HepG2 (cell line): Measurements from ENCODE around the gene HNRNPF. TPM values are rescaled to one million over a fixed set of nuclear protein-coding genes. Genes with fewer than 3 reads are reported as not detected.
A peak's percentile ranks its signal among the peaks of the same experiment; 100 is the strongest.

Source experiments
- AGO2 ChIP-seq: fragments of 200-400 bp; formaldehyde crosslinking; optimal IDR thresholded peaks from 2 replicates; pipeline ENCODE3; 2017; ENCODE audit warnings: mild to moderate bottlenecking, low read depth, low read length, moderate library complexity
- GABPB1 ChIP-seq: IDR thresholded peaks from 2 replicates; pipeline ENCODE4 v1.6.1; 2016; ENCODE audit warnings: mild to moderate bottlenecking, missing genetic modification reagents, moderate library complexity, missing compliant biosample characterization
- HES4 ChIP-seq: sonication (generic); formaldehyde crosslinking; IDR thresholded peaks from 2 replicates; pipeline ENCODE4 v1.9.0; 2021; ENCODE audit warnings: mild to moderate bottlenecking, missing genetic modification reagents, borderline replicate concordance
- LCORL ChIP-seq, 2 experiments: fragments of 450-650 bp in 1 of 2; sonication (generic) in 1 of 2; formaldehyde crosslinking in 1 of 2; IDR thresholded peaks; 2 replicates each; pipeline versions ENCODE4 v1.5.0 to v1.6.1; 2017 to 2020; ENCODE audit warnings: antibody characterized with exemption in 1 of 2, missing genetic modification reagents in 1 of 2
- MAFG ChIP-seq: sonication (generic); formaldehyde crosslinking; IDR thresholded peaks from 2 replicates; pipeline ENCODE4 v1.5.1; 2020; ENCODE audit warnings: mild to moderate bottlenecking, missing genetic modification reagents
- MED13 ChIP-seq: sonication (generic); formaldehyde crosslinking; IDR thresholded peaks from 2 replicates; pipeline ENCODE4 v1.5.0; 2020; ENCODE audit warnings: missing genetic modification reagents
- MTA1 ChIP-seq: sonication (generic); formaldehyde crosslinking; IDR thresholded peaks from 2 replicates; pipeline ENCODE4 v1.4.0; 2020; ENCODE audit warnings: missing genetic modification reagents, mild to moderate bottlenecking, borderline replicate concordance
- PLRG1 ChIP-seq: fragments of 450-650 bp; conservative IDR thresholded peaks from 2 replicates; pipeline ENCODE4 v1.6.1; 2016
- POLR2A ChIP-seq, 2 experiments: IDR thresholded peaks; 2 replicates each; pipeline ENCODE4 v1.6.1; 2011; ENCODE audit warnings: low read depth in 2 of 2, low read length in 2 of 2, mild to moderate bottlenecking in 1 of 2, moderate library complexity in 1 of 2; ENCODE audit not compliant: insufficient read depth in 1 of 2
- PRMT3 ChIP-seq: sonication (generic); formaldehyde crosslinking; IDR thresholded peaks from 2 replicates; pipeline ENCODE4 v1.8.1; 2022; ENCODE audit warnings: low read depth, mild to moderate bottlenecking, moderate library complexity, missing genetic modification reagents, borderline replicate concordance
- RAD21 ChIP-seq: fragments of 450-650 bp; formaldehyde crosslinking; IDR thresholded peaks from 2 replicates; pipeline ENCODE4 v1.5.0; 2020; ENCODE audit warnings: mild to moderate bottlenecking
- RBM22 ChIP-seq: fragments of 200-400 bp; formaldehyde crosslinking; optimal IDR thresholded peaks from 2 replicates; pipeline ENCODE3; 2017; ENCODE audit warnings: mild to moderate bottlenecking, low read length, moderate library complexity
- REXO4 ChIP-seq: sonication (generic); formaldehyde crosslinking; IDR thresholded peaks from 2 replicates; pipeline ENCODE4 v1.8.0; 2022; ENCODE audit warnings: missing genetic modification reagents, mild to moderate bottlenecking, borderline replicate concordance
- SIN3A ChIP-seq: IDR thresholded peaks from 2 replicates; pipeline ENCODE4 v1.6.1; 2011; ENCODE audit warnings: low read depth, mild to moderate bottlenecking, control low read depth, low read length, borderline replicate concordance
- SMAD3 ChIP-seq: sonication (generic); formaldehyde crosslinking; IDR thresholded peaks from 2 replicates; pipeline ENCODE4 v1.4.0; 2020; ENCODE audit warnings: missing genetic modification reagents
- TCF12 ChIP-seq, 2 experiments: fragments of 450-650 bp in 1 of 2; sonication (generic) in 1 of 2; formaldehyde crosslinking in 1 of 2; IDR thresholded peaks; 2 replicates each; pipeline versions ENCODE4 v1.6.1 to v1.8.0; 2017 to 2022; ENCODE audit warnings: antibody characterized with exemption in 1 of 2, mild to moderate bottlenecking in 1 of 2, missing genetic modification reagents in 1 of 2, moderate library complexity in 1 of 2
- ZEB1 ChIP-seq: IDR thresholded peaks from 2 replicates; pipeline ENCODE4 v1.6.1; 2012; ENCODE audit warnings: mild to moderate bottlenecking, low read depth, inconsistent platforms; ENCODE audit not compliant: insufficient replicate concordance
- ZNF564 ChIP-seq: sonication (generic); formaldehyde crosslinking; IDR thresholded peaks from 2 replicates; pipeline ENCODE4 v1.8.1; 2023; ENCODE audit warnings: mild to moderate bottlenecking, missing genetic modification reagents
- ZNF746 ChIP-seq: sonication (generic); formaldehyde crosslinking; IDR thresholded peaks from 2 replicates; pipeline ENCODE4 v1.8.0; 2022; ENCODE audit warnings: mild to moderate bottlenecking, missing genetic modification reagents
- ZNF777 ChIP-seq: sonication (generic); formaldehyde crosslinking; IDR thresholded peaks from 2 replicates; pipeline ENCODE4 v1.4.0; 2020; ENCODE audit warnings: missing genetic modification reagents
- ZNF841 ChIP-seq: sonication (generic); formaldehyde crosslinking; IDR thresholded peaks from 2 replicates; pipeline ENCODE4 v1.8.1; 2023; ENCODE audit warnings: missing genetic modification reagents, borderline replicate concordance
- polyA plus RNA-seq, 8 experiments: library from polyadenylated mRNA; depleted of rRNA in 3 of 8; stranded (reverse) in 7 of 8; unstranded in 1 of 8; fragments of >200 nt; fragmentation: Illumina TruSeq in 4 of 8; extraction: Trizol in 4 of 8; gene quantifications; 2 replicates each; pipeline versions ENCODE4 v1.2.1 to v1.2.3, GENCODE V29; 2011 to 2016; ENCODE audit warnings: low read depth in 4 of 8, missing spikeins in 1 of 8, mixed read lengths in 1 of 8; ENCODE audit not compliant: insufficient read depth in 1 of 8
- total RNA-seq, 5 experiments: library from RNA; depleted of rRNA; stranded (reverse); fragments of >200 nt; fragmentation: Illumina TruSeq; extraction: Trizol; gene quantifications; 2 replicates each; pipeline ENCODE4 v1.2.3, GENCODE V29; 2016; ENCODE audit warnings: low read depth in 1 of 5
- TF ChIP-seq, protein P1 (sequence below): sonication (generic); formaldehyde crosslinking; IDR thresholded peaks from 2 replicates; pipeline ENCODE4 v1.5.1; 2020; ENCODE audit warnings: mild to moderate bottlenecking, moderate library complexity, missing genetic modification reagents
- TF ChIP-seq, protein P2 (sequence below): sonication (generic); formaldehyde crosslinking; IDR thresholded peaks from 2 replicates; pipeline ENCODE4 v1.4.0; 2020; ENCODE audit warnings: missing genetic modification reagents
- TF ChIP-seq, protein P3 (sequence below): IDR thresholded peaks from 2 replicates; pipeline ENCODE4 v1.6.1; 2016; ENCODE audit warnings: missing biosample characterization, missing genetic modification reagents, low read depth

The HNRNPF gene
- total and polyA plus RNA-seq, 2 of the 13 experiments (the other 11 are each of a cell fraction or from before 2014, with no cell fraction given) = 166 to 308 TPM

DNA sequence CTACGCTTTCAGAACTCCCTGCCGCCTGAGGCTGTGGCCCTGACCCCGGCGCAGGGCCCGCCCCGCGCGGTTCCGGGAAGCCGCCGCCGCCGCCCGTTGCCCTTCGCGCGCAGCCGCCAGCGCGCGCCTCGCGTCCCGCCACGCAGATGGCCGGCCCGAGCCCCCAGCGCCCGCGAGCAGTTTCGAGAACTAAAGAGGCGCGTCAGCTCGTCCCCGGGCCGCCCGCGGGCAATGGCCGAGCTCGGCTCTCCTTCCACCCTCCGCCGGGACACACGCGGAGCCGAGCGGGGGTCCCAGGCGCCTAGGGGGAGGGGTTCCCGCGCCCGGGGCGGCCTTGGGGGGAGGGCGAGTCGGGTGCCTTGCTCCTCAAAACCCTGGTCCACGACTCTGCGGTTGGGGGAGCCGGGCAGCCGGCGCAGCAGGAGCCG is 1.8 kb downstream of the HNRNPF start (continued):
- no peak for TF ChIP-seq HES4 (CRISPR knock-in tag)
- no peak for TF ChIP-seq ZNF777
- TF ChIP-seq RBM22 = no peak
- TF ChIP-seq MED13 = 0 out of 2 replicates have a peak, but pooled peaks have one; percentile 10
- TF ChIP-seq TCF12 (IDR thresholded peaks at IDR 0.05) = no peak
- 0 out of 2 replicates have a peak, but pooled peaks have one; percentile 33 for TF ChIP-seq TCF12 (CRISPR knock-in tag; IDR thresholded peaks at IDR 0.05)
- no peak for TF ChIP-seq REXO4 (CRISPR knock-in tag)
- no peak for TF ChIP-seq POLR2A (IDR thresholded peaks at IDR 0.05; ENCODE audit: insufficient read depth in 1 of 2, low read depth in 2 of 2, low read length in 2 of 2)
- peak; percentile 53; the same call in 1 of the 2 replicates for TF ChIP-seq RAD21 (CRISPR knock-in tag)
- no peak for TF ChIP-seq MAFG
- no peak for TF ChIP-seq LCORL (IDR thresholded peaks at IDR 0.05)
- no peak for TF ChIP-seq LCORL (CRISPR knock-in tag; IDR thresholded peaks at IDR 0.05)
- no peak for TF ChIP-seq PLRG1
- TF ChIP-seq, protein P1, sequence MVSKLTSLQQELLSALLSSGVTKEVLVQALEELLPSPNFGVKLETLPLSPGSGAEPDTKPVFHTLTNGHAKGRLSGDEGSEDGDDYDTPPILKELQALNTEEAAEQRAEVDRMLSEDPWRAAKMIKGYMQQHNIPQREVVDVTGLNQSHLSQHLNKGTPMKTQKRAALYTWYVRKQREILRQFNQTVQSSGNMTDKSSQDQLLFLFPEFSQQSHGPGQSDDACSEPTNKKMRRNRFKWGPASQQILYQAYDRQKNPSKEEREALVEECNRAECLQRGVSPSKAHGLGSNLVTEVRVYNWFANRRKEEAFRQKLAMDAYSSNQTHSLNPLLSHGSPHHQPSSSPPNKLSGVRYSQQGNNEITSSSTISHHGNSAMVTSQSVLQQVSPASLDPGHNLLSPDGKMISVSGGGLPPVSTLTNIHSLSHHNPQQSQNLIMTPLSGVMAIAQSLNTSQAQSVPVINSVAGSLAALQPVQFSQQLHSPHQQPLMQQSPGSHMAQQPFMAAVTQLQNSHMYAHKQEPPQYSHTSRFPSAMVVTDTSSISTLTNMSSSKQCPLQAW = no peak
- no peak for TF ChIP-seq SMAD3 (CRISPR knock-in tag)
- TF ChIP-seq AGO2 = peak; percentile 87
- no peak for TF ChIP-seq MTA1 (CRISPR knock-in tag)
- TF ChIP-seq ZNF746 = no peak
- TF ChIP-seq, protein P2, sequence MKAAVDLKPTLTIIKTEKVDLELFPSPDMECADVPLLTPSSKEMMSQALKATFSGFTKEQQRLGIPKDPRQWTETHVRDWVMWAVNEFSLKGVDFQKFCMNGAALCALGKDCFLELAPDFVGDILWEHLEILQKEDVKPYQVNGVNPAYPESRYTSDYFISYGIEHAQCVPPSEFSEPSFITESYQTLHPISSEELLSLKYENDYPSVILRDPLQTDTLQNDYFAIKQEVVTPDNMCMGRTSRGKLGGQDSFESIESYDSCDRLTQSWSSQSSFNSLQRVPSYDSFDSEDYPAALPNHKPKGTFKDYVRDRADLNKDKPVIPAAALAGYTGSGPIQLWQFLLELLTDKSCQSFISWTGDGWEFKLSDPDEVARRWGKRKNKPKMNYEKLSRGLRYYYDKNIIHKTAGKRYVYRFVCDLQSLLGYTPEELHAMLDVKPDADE (CRISPR knock-in tag) = no peak
- no peak for TF ChIP-seq ZNF841
- TF ChIP-seq GABPB1 (CRISPR knock-in tag) = peak; percentile 49; the same call in 1 of the 2 replicates
- peak; percentile 30; the same call in 1 of the 2 replicates for TF ChIP-seq SIN3A
- TF ChIP-seq PRMT3 = 0 out of 2 replicates have a peak, but pooled peaks have one; percentile 29
- TF ChIP-seq ZNF564 = no peak
- TF ChIP-seq, protein P3, sequence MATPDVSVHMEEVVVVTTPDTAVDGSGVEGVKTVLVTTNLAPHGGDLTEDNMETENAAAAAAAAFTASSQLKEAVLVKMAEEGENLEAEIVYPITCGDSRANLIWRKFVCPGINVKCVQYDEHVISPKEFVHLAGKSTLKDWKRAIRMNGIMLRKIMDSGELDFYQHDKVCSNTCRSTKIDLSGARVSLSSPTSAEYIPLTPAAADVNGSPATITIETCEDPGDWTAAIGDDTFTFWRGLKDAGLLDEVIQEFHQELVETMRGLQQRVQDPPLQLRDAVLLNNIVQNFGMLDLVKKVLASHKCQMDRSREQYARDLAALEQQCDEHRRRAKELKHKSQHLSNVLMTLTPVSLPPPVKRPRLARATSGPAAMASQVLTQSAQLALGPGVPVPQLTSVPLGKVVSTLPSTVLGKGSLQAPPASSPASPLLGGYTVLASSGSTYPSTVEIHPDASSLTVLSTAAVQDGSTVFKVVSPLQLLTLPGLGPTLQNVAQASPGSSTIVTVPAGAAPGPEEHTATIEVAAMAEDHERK (CRISPR knock-in tag) = no peak
- TF ChIP-seq ZEB1 = no peak
